GM20431 (cell line): ENCODE measurements around the gene ABCF2.

Source experiments
- in situ Hi-C: fragments of 300-500 bp; cut with MseI, MboI; formaldehyde crosslinking; loops from one replicate; pipeline ENCODE4 v1.15.0; 2020; ENCODE audit warnings: low sequenced_read_pairs; ENCODE audit not compliant: unreplicated experiment

The ABCF2 gene

GRCh38 chr7:151226875-151227782 is at the start of gene ABCF2:
Gene ABCF2 (minus strand): TSS chr7:151227205. CDS start chr7:151226458, 747 bp downstream.
- in situ Hi-C loops = no loop called here

GRCh38 chr7:151275813-151276577 is 49.0 kb upstream of the ABCF2 start:
- in situ Hi-C loops = no loop called here

- in situ Hi-C loops = no loop called here
Observed at GRCh38 chr7:151274936-151275812, 48.2 kb upstream of the ABCF2 start.

- in situ Hi-C loops = no loop called here
Observed at GRCh38 chr7:151274396-151274795, 47.4 kb upstream of the ABCF2 start.

GRCh38 chr7:151273651-151274390 is 46.8 kb upstream of the ABCF2 start:
- in situ Hi-C loops = no loop called here

- in situ Hi-C loops = no loop called here
Observed at GRCh38 chr7:151272877-151273276, 45.9 kb upstream of the ABCF2 start.

- in situ Hi-C loops = no loop called here
Observed at GRCh38 chr7:151272405-151272804, 45.4 kb upstream of the ABCF2 start.

- in situ Hi-C loops = no loop called here
Observed at GRCh38 chr7:151271699-151272355, 44.8 kb upstream of the ABCF2 start.

- in situ Hi-C loops = no loop called here
Observed at GRCh38 chr7:151269511-151269910, 42.5 kb upstream of the ABCF2 start.

GRCh38 chr7:151265351-151265931 is 38.4 kb upstream of the ABCF2 start:
- in situ Hi-C loops = no loop called here

GRCh38 chr7:151264615-151265014 is 37.6 kb upstream of the ABCF2 start:
- in situ Hi-C loops = no loop called here

- in situ Hi-C loops = no loop called here
Observed at GRCh38 chr7:151261529-151261928, 34.5 kb upstream of the ABCF2 start.

- in situ Hi-C loops = no loop called here
Observed at GRCh38 chr7:151260883-151261282, 33.9 kb upstream of the ABCF2 start.

- in situ Hi-C loops = no loop called here
Observed at GRCh38 chr7:151260471-151260870, 33.5 kb upstream of the ABCF2 start.

GRCh38 chr7:151257990-151258389 is 31.0 kb upstream of the ABCF2 start:
- in situ Hi-C loops = no loop called here

GRCh38 chr7:151256410-151257045 is 29.5 kb upstream of the ABCF2 start:
- in situ Hi-C loops = no loop called here

- in situ Hi-C loops = no loop called here
Observed at GRCh38 chr7:151255390-151255789, 28.4 kb upstream of the ABCF2 start.

- in situ Hi-C loops = no loop called here
Observed at GRCh38 chr7:151254851-151255250, 27.8 kb upstream of the ABCF2 start.
